Activated naive CD8-positive, alpha-beta T cell treated with anti-CD3 and anti-CD28 coated beads, Interleukin-2, amount 50 U/mL, for 24 hours (primary cell): Measurements from ENCODE around the gene PNPLA7.
"Not testable (repeated sequence)": the region's sequence is repeated elsewhere in the genome, so short reads cannot be mapped to it uniquely, and the experiment has no call there.

Experiments used
- ATAC-seq: fragments of 150-1000 bp; cut with Tn5 transposase; one replicate; pipeline ENCODE4 v1.10.0; 2021
- DNase-seq: peaks from one replicate; pipeline ENCODE4 v3.0.0; 2021
- H3K27ac Mint-ChIP-seq: one replicate; pipeline ENCODE4 v1.8.0; 2021; ENCODE audit warnings: mild to moderate bottlenecking, mixed read lengths
- H3K27me3 Mint-ChIP-seq: one replicate; pipeline ENCODE4 v1.8.0; 2021; ENCODE audit warnings: mixed read lengths
- H3K36me3 Mint-ChIP-seq: one replicate; pipeline ENCODE4 v1.8.0; 2021; ENCODE audit warnings: low read depth, mixed read lengths
- H3K4me1 Mint-ChIP-seq: one replicate; pipeline ENCODE4 v1.8.0; 2021; ENCODE audit warnings: mixed read lengths
- H3K4me3 Mint-ChIP-seq: one replicate; pipeline ENCODE4 v1.8.0; 2021; ENCODE audit warnings: mild to moderate bottlenecking, moderate library complexity, mixed read lengths
- H3K9me3 Mint-ChIP-seq: one replicate; pipeline ENCODE4 v1.8.0; 2021; ENCODE audit warnings: mixed read lengths

Gene PNPLA7

GRCh38 chr9:137450539-137451222, 99.5 kb downstream of the PNPLA7 start:
- not testable (repeated sequence) for H3K4me3 Mint-ChIP-seq, H3K27me3 Mint-ChIP-seq, ATAC-seq, H3K27ac Mint-ChIP-seq, H3K9me3 Mint-ChIP-seq, DNase-seq
- H3K4me1 Mint-ChIP-seq: peaks cover 26% of the 10 kb centered on the region
- H3K36me3 Mint-ChIP-seq: peaks cover 16% of the 10 kb centered on the region

DNA sequence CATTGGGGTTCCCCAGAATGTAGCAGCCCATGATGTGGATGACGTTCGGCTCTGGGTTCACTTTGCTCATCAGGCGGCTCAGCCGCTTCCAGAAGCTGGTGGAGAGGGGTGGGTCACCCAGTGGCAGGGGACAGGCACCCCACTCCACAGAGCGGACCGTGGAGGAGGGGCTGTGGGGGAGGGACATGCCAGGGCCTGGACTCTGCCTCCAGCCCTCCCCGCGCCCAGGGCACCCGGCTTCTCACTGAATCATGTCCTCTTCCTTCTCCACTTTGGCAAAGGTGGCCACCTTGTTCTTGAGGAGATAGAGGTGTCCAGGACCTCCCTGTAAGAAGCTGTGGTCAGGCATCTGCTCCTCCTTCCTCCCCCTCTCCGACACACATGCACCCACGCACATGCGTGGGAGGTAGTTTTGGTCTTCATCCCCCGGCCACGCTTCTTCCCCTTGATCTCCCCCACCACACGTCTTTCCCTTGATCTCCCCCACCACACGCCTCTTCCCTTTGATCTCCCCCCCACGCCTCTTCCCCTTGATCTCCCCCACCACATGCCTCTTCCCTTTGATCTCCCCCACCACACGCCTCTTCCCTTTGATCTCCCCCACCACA, 100.2 kb downstream of the PNPLA7 start:
- no peak overlapping the region for H3K27ac Mint-ChIP-seq
- no peaks in the 10 kb centered on the region for H3K9me3 Mint-ChIP-seq
- no peaks in the 10 kb centered on the region for H3K27me3 Mint-ChIP-seq
- DNase-seq (no peak), ATAC-seq (no peak)
- peaks cover 31% of the 10 kb centered on the region for H3K4me1 Mint-ChIP-seq
- peaks cover 13% of the 10 kb centered on the region for H3K36me3 Mint-ChIP-seq
- no peak overlapping the region for H3K4me3 Mint-ChIP-seq

GRCh38 chr9:137449081-137449844, 100.9 kb downstream of the PNPLA7 start:
- H3K9me3 Mint-ChIP-seq: no peaks in the 10 kb centered on the region
- peaks cover 11% of the 10 kb centered on the region for H3K36me3 Mint-ChIP-seq
- peaks cover 27% of the 10 kb centered on the region for H3K4me1 Mint-ChIP-seq
- no peak overlapping the region for H3K4me3 Mint-ChIP-seq
- peaks cover 4% of the 10 kb centered on the region for H3K27me3 Mint-ChIP-seq
- H3K27ac Mint-ChIP-seq: no peak overlapping the region
- no peak for ATAC-seq
- no peak for DNase-seq

GRCh38 chr9:137448602-137448962, 101.6 kb downstream of the PNPLA7 start:
- Mint-ChIP-seq H3K4me1 (peaks cover 24% of the 10 kb centered on the region), H3K36me3 (peaks cover 8% of the 10 kb centered on the region), H3K4me3 (no peak overlapping the region), H3K27me3 (peaks cover 7% of the 10 kb centered on the region), H3K9me3 (no peaks in the 10 kb centered on the region), H3K27ac (no peak overlapping the region)
- ATAC-seq (no peak), DNase-seq (no peak)

GRCh38 chr9:137447722-137448601, 102.2 kb downstream of the PNPLA7 start:
- Mint-ChIP-seq H3K9me3 (no peaks in the 10 kb centered on the region), H3K27me3 (peaks cover 11% of the 10 kb centered on the region), H3K27ac (no peak overlapping the region), H3K4me3 (no peak overlapping the region), H3K4me1 (peaks cover 23% of the 10 kb centered on the region), H3K36me3 (peaks cover 7% of the 10 kb centered on the region)
- ATAC-seq (no peak), DNase-seq (no peak)

DNA sequence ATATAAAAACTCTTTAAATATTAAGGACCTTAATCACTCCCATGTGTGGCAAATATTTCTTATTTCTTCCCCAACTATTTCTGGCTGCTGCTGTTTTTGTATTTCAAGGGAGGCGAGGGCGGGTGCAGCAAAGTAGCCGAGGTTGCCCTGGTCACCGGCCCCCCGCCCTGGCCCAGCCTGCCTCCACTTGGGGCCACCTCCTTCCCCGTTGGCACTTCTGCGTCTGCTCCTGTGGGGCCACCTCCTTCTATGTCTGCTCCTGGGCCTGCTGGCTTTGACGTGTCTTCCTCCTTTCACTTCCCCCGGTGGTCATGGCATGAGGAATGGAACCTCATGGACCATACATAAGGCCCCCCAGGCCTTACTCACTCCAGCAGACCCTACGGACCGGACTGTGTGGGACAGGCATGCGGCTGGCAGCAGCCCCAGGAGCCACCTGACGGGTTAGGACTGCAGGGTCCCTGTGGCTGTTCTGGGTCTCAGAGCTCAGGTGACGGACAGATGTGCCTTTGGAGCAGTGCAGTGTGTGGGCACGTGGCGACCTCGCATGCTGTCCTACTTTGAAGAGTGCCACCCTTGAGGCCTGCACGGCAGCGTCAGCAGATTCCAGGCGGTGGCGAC, 103.2 kb downstream of the PNPLA7 start:
- H3K27ac Mint-ChIP-seq: no peak overlapping the region

GRCh38 chr9:137445930-137446431, 104.2 kb downstream of the PNPLA7 start:
- peaks cover 20% of the 10 kb centered on the region for H3K4me1 Mint-ChIP-seq

More for the DNA sequence above, 103.2 kb downstream of the PNPLA7 start:
- peaks cover 20% of the 10 kb centered on the region for H3K27me3 Mint-ChIP-seq
- H3K9me3 Mint-ChIP-seq: no peaks in the 10 kb centered on the region
- H3K36me3 Mint-ChIP-seq: peaks cover 2% of the 10 kb centered on the region
- H3K4me1 Mint-ChIP-seq: peaks cover 18% of the 10 kb centered on the region
- H3K4me3 Mint-ChIP-seq: no peak overlapping the region
- ATAC-seq (no peak), DNase-seq (no peak)

DNA sequence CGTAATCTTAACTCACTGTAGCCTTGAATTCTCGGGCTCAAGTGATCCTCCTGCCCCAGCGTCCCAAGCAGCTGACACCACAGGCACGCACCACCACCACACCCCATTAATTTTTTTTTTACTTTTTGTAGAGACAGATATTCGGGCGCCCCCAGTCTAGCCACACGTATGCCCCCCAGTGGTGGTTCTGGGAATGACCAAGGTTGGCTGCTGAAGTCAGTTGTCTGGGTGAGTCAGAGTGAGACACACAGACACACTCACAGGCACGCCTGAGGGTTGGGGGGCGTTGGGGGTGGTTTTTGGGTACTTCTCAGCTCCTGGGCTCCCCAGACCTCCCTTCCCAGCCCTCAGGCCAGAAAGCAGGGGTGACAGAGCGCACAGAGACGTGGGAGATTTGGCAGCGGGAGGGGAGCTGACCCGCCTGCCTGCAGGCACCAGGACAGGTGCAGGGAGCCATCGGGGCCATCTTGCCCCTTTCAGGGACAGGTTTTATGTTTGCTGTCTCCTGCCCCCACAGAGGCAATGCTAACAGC, 104.9 kb downstream of the PNPLA7 start:
- Mint-ChIP-seq H3K4me3 (no peak overlapping the region), H3K9me3 (no peaks in the 10 kb centered on the region), H3K36me3 (peaks cover 2% of the 10 kb centered on the region), H3K27ac (no peak overlapping the region), H3K27me3 (peaks cover 21% of the 10 kb centered on the region), H3K4me1 (peaks cover 17% of the 10 kb centered on the region)
- DNase-seq (peak; percentile 88), ATAC-seq (peak; percentile 82)

More at GRCh38 chr9:137445930-137446431, 104.2 kb downstream of the PNPLA7 start:
- Mint-ChIP-seq H3K9me3 (no peaks in the 10 kb centered on the region), H3K27me3 (peaks cover 21% of the 10 kb centered on the region), H3K4me3 (no peak overlapping the region), H3K36me3 (peaks cover 2% of the 10 kb centered on the region), H3K27ac (no peak overlapping the region)
- DNase-seq (no peak), ATAC-seq (no peak)

GRCh38 chr9:137444106-137444790, 106.0 kb downstream of the PNPLA7 start:
- no peak overlapping the region for H3K4me3 Mint-ChIP-seq
- peaks cover 15% of the 10 kb centered on the region for H3K4me1 Mint-ChIP-seq
- ATAC-seq: no peak
- H3K36me3 Mint-ChIP-seq: no peaks in the 10 kb centered on the region
- H3K27me3 Mint-ChIP-seq: peaks cover 21% of the 10 kb centered on the region
- DNase-seq: no peak
- H3K27ac Mint-ChIP-seq: no peak overlapping the region
- H3K9me3 Mint-ChIP-seq: no peaks in the 10 kb centered on the region

GRCh38 chr9:137441935-137442321, 108.3 kb downstream of the PNPLA7 start:
- Mint-ChIP-seq H3K36me3 (no peaks in the 10 kb centered on the region), H3K27ac (no peak overlapping the region), H3K4me3 (peak overlapping the region; percentile 21), H3K9me3 (no peaks in the 10 kb centered on the region), H3K27me3 (peaks cover 21% of the 10 kb centered on the region), H3K4me1 (peaks cover 13% of the 10 kb centered on the region)
- ATAC-seq (no peak), DNase-seq (no peak)

- Mint-ChIP-seq H3K36me3 (no peaks in the 10 kb centered on the region), H3K4me1 (peaks cover 13% of the 10 kb centered on the region), H3K27me3 (peaks cover 21% of the 10 kb centered on the region), H3K4me3 (peak within 1 kb of the TSS; percentile 21), H3K27ac (no peak within 1 kb of the TSS), H3K9me3 (no peaks in the 10 kb centered on the region)
- ATAC-seq (no peak), DNase-seq (no peak)
Observed at GRCh38 chr9:137441289-137441934, 108.8 kb downstream of the PNPLA7 start, which contains the start of gene ENTPD8. Gene ENTPD8, minus strand, starts transcription at chr9:137441357. Its CDS starts 3,072 bp downstream, at chr9:137438285.

DNA sequence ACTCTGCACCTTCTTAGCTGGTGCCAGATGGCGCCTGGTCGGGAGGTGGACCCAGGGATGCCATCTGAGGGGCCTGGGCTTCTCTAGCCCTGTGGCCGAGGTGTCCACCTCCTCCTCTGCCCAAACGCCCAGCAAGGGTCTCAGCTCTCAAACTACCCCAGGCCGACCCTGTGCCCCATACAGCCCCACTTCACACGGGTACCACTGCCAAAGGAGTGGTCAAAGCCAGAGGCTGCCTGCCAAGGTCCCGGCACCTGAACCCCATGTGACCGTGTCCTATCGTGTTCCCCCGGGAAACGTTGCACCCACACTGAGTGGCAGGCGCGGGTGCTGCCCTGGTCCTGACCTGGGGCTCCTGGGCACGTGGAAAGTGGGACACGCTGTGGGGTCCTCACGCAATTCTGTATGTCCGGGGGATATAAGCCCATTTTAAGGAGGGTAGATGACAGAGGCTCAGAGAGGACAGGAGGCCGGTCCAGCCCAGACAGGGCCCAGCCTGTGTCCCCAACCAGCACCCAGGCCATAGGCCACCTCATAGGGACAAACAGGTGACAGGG, 111.0 kb downstream of the PNPLA7 start:
- DNase-seq (no peak), ATAC-seq (no peak)
- H3K27me3 Mint-ChIP-seq: peaks cover 17% of the 10 kb centered on the region
- H3K36me3 Mint-ChIP-seq: no peaks in the 10 kb centered on the region
- no peak overlapping the region for H3K4me3 Mint-ChIP-seq
- H3K4me1 Mint-ChIP-seq: peaks cover 3% of the 10 kb centered on the region
- H3K27ac Mint-ChIP-seq: no peak overlapping the region
- H3K9me3 Mint-ChIP-seq: no peaks in the 10 kb centered on the region
